DOHH2 (cell line): ENCODE measurements around the gene EHMT1.
A peak's percentile ranks its signal among the peaks of the same experiment; 100 is the strongest.

Source experiments
- H3F3A ChIP-seq: fragments of 200-600 bp; sonication (generic), shearing (Covaris generic); 2 replicates; pipeline ENCODE4 v1.6.0; 2016; ENCODE audit warnings: antibody characterized with exemption, mild to moderate bottlenecking; ENCODE audit not compliant: control insufficient read depth, insufficient read depth
- H3K27ac ChIP-seq: fragments of 200-600 bp; sonication (generic); 2 replicates; pipeline ENCODE4 v1.5.1; 2014; ENCODE audit warnings: low read depth, mild to moderate bottlenecking, low read length, moderate library complexity
- H3K27me3 ChIP-seq: fragments of 200-600 bp; sonication (generic); 2 replicates; pipeline ENCODE4 v1.6.1; 2014; ENCODE audit warnings: mild to moderate bottlenecking, low read length, mixed read lengths; ENCODE audit not compliant: control insufficient read depth
- H3K36me3 ChIP-seq: fragments of 200-600 bp; sonication (generic); 2 replicates; pipeline ENCODE4 v1.6.1; 2014; ENCODE audit warnings: mild to moderate bottlenecking, low read length, moderate library complexity, mixed read lengths; ENCODE audit not compliant: control insufficient read depth
- H3K4me1 ChIP-seq: fragments of 200-600 bp; sonication (generic); 2 replicates; pipeline ENCODE4 v1.6.1; 2014; ENCODE audit warnings: mild to moderate bottlenecking, low read length, mixed read lengths; ENCODE audit not compliant: control insufficient read depth
- H3K4me2 ChIP-seq: fragments of 200-600 bp; sonication (generic); 2 replicates; pipeline ENCODE4 v1.6.0; 2014; ENCODE audit warnings: mild to moderate bottlenecking, low read length, moderate library complexity
- H3K4me3 ChIP-seq: fragments of 200-600 bp; sonication (generic); 2 replicates; pipeline ENCODE4 v1.5.1; 2014; ENCODE audit warnings: mild to moderate bottlenecking, low read length, mixed read lengths
- H3K79me2 ChIP-seq: fragments of 200-600 bp; sonication (generic); 2 replicates; pipeline ENCODE4 v1.6.1; 2014; ENCODE audit warnings: mild to moderate bottlenecking, low read length, mixed read lengths; ENCODE audit not compliant: control insufficient read depth
- H3K9me2 ChIP-seq: fragments of 200-600 bp; sonication (generic); replicated peaks from 2 replicates; pipeline ENCODE4 v1.6.1; 2014; ENCODE audit warnings: mild to moderate bottlenecking, low read length, mixed read lengths; ENCODE audit not compliant: control insufficient read depth
- H3K9me3 ChIP-seq: fragments of 200-600 bp; sonication (generic); 2 replicates; pipeline ENCODE4 v1.6.1; 2014; ENCODE audit warnings: antibody characterized with exemption, low read length, mixed read lengths; ENCODE audit not compliant: control insufficient read depth, insufficient read depth
- H4K20me1 ChIP-seq: fragments of 200-600 bp; sonication (generic); 2 replicates; pipeline ENCODE4 v1.6.0; 2014; ENCODE audit warnings: low read depth, mild to moderate bottlenecking, antibody characterized with exemption, low read length, moderate library complexity; ENCODE audit not compliant: control insufficient read depth, insufficient read depth
- CTCF ChIP-seq: fragments of 200-600 bp; sonication (generic); IDR thresholded peaks from one replicate; pipeline ENCODE4 v1.5.1; 2014; ENCODE audit warnings: antibody characterized with exemption, mild to moderate bottlenecking, low read depth, low read length; ENCODE audit not compliant: poor library complexity, severe bottlenecking
- EZH2phosphoT487 ChIP-seq: fragments of 200-600 bp; sonication (generic); IDR thresholded peaks from 2 replicates; pipeline ENCODE4 v1.6.1; 2017; ENCODE audit warnings: borderline replicate concordance, mild to moderate bottlenecking, antibody characterized with exemption, low read length, moderate library complexity, mixed read lengths

Gene EHMT1

GRCh38 chr9:137744632-137745183 is 125.9 kb downstream of the EHMT1 start:
- Histone ChIP-seq H3K4me2 (peak overlapping the region; percentile 84), H3K9me2 (no peaks in the 10 kb centered on the region), H3F3A (peaks cover 9% of the 10 kb centered on the region), H4K20me1 (peaks cover 4% of the 10 kb centered on the region; the same call in 1 of the 2 replicates), H3K79me2 (peaks cover 79% of the 10 kb centered on the region), H3K27ac (peak overlapping the region; percentile 83), H3K4me1 (peaks cover 63% of the 10 kb centered on the region), H3K4me3 (peak overlapping the region; percentile 60), H3K36me3 (peaks cover 84% of the 10 kb centered on the region), H3K9me3 (no peaks in the 10 kb centered on the region), H3K27me3 (no peaks in the 10 kb centered on the region)
- TF ChIP-seq CTCF, result no peak
- TF ChIP-seq EZH2phosphoT487, result no peak

DNA sequence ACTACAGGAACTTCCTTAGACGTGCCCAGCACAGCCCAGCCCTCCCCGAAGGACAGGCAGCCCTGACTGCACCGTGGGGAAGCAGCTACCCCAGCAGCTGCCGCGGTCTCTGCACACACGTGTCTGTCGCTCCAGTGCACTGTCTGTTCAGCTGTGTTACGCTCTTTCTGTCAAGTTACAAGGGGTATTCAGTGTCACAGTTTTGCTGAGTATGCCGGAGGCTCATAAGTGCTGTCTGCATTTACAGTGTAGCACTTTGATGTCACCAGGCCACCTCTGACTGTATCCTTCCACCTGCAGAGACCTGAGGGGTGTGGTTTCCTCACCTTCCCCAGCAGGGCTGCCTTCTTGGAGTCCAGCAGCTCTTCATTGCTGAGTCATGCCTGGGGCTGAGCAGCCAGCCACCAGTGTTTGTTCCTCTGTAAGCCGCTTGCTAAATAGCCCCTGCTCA is 126.8 kb downstream of the EHMT1 start:
- no peaks in the 10 kb centered on the region for H3K9me3 ChIP-seq
- H3K79me2 ChIP-seq, result peaks cover 79% of the 10 kb centered on the region
- peaks cover 9% of the 10 kb centered on the region for H3F3A ChIP-seq
- H4K20me1 ChIP-seq, result peaks cover 4% of the 10 kb centered on the region; the same call in 1 of the 2 replicates
- TF ChIP-seq CTCF (no peak), EZH2phosphoT487 (no peak)
- H3K9me2 ChIP-seq, result no peaks in the 10 kb centered on the region
- no peaks in the 10 kb centered on the region for H3K27me3 ChIP-seq
- peak overlapping the region; percentile 83 for H3K27ac ChIP-seq
- peaks cover 85% of the 10 kb centered on the region for H3K36me3 ChIP-seq
- H3K4me1 ChIP-seq, result peaks cover 55% of the 10 kb centered on the region
- H3K4me2 ChIP-seq, result peak overlapping the region; percentile 84
- H3K4me3 ChIP-seq, result peak overlapping the region; percentile 26

- Histone ChIP-seq H3K27me3 (no peaks in the 10 kb centered on the region), H3K27ac (no peak overlapping the region), H3K79me2 (peaks cover 82% of the 10 kb centered on the region), H3K9me3 (no peaks in the 10 kb centered on the region), H3K4me3 (no peak overlapping the region), H3K4me1 (peaks cover 32% of the 10 kb centered on the region), H4K20me1 (peaks cover 4% of the 10 kb centered on the region; the same call in 1 of the 2 replicates), H3K9me2 (no peaks in the 10 kb centered on the region), H3K4me2 (no peak overlapping the region), H3F3A (peaks cover 9% of the 10 kb centered on the region), H3K36me3 (peaks cover 95% of the 10 kb centered on the region)
- TF ChIP-seq CTCF (no peak), EZH2phosphoT487 (no peak)
Measured at GRCh38 chr9:137748311-137748710, 129.5 kb downstream of the EHMT1 start.
